Measurements from ENCODE around the gene CLDN15.
A peak's percentile ranks its signal among the peaks of the same experiment; 100 is the strongest.

The CLDN15 gene

DNA sequence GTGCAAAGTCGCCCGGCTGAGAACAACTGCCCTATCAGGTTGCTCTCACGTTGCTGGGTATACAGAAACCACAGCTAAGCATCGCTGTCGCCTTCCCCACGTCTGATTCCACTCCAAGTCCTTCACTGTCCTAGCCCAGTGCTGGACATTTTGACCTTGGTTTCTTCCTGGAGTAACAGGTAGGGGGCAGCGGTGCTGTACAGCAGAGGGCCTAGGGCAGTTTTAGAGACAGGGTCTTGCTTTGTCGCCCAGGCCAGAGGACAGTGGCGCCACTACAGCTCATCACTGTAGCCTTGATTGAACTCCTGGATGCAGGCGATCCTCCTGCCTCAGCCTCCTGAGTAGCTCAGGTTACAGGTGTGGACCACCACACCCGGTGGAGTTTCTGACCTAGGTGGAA lies 2.6 kb downstream of the CLDN15 start:
- 77 to 84% methylated on average over 11 of the region's 11 CpGs for WGBS, 2 experiments (ENCODE audit: insufficient coverage in 2 of 2)
- no peaks in the 10 kb centered on the region for H3K9me3 ChIP-seq (ENCODE audit: control insufficient read depth, low read length)
- H3K4me1 ChIP-seq (ENCODE audit: control insufficient read depth, insufficient read depth, low read length, poor library complexity, severe bottlenecking): peaks cover 33% of the 10 kb centered on the region
- no peak overlapping the region for H3K4me3 ChIP-seq (ENCODE audit: extremely low read depth, insufficient read depth, low read length, poor library complexity, severe bottlenecking)
- no peak overlapping the region for H3K27ac ChIP-seq (ENCODE audit: low read depth, low read length, severe bottlenecking)
- peaks cover 22% of the 10 kb centered on the region for H3K36me3 ChIP-seq (ENCODE audit: control insufficient read depth, insufficient read depth, low read length)

DNA sequence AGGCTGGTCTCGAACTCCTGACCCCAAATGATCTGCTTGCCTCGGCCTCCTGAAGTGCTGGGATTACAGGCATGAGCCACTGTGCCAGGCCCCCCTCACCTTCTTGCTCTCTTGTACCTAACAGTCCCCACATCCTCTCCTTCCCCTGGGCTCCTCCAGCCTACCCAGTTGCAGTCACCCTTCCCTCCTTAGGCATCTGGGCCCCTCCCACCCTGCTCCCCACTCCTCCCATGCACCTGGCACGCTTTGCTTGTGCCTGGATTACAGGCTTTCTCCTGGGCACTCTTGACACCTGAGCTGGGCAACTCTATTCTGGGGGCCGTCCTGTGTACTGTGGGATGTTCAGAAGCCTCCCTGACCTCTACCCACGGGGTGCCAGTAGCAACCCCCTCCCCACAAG lies 3.0 kb downstream of the CLDN15 start:
- no peak overlapping the region for H3K27ac ChIP-seq (ENCODE audit: low read depth, low read length, severe bottlenecking)
- WGBS, 2 experiments (ENCODE audit: insufficient coverage in 2 of 2): 90 to 91% methylated on average over 2 to 5 of the region's 5 CpGs

DNA sequence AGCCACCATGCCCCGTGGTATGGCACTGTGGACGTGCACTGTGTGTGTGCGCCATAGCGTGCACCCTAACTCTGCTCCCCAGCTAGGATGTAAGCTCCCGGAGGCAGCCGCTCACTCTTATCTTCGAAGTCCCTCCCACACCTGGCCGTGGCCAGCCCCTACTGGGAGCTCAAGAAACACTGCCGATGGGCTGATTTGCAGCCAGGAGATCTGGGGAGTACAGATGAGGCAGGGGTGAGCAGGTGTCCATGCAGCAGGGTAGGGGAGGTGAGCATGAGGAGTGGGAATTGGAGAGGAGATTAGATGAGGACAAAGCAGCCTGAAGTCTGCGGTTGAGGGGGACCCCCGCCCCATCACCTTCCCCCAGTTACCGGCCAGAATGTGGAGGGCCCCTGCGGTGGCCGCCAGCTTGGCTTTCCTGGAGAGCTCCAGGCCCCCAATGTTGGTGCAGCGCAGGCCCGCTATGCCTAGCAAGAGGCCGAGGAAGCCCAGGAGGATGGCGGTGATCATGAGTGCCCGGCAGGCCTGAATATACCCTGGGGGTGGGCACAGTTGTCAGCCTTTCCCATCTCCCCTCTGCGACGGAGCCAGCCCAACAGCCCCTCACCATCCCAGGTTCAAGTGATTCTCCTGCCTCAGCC lies 3.6 kb downstream of the CLDN15 start:
- WGBS, 2 experiments (ENCODE audit: insufficient coverage in 2 of 2): 90 to 92% methylated on average over 13 to 21 of the region's 21 CpGs

More for the DNA sequence above, 3.0 kb downstream of the CLDN15 start:
- no peaks in the 10 kb centered on the region for H3K9me3 ChIP-seq (ENCODE audit: control insufficient read depth, low read length)
- peaks cover 18% of the 10 kb centered on the region for H3K36me3 ChIP-seq (ENCODE audit: control insufficient read depth, insufficient read depth, low read length)
- no peak overlapping the region for H3K4me3 ChIP-seq (ENCODE audit: extremely low read depth, insufficient read depth, low read length, poor library complexity, severe bottlenecking)
- H3K4me1 ChIP-seq (ENCODE audit: control insufficient read depth, insufficient read depth, low read length, poor library complexity, severe bottlenecking): peaks cover 29% of the 10 kb centered on the region

DNA sequence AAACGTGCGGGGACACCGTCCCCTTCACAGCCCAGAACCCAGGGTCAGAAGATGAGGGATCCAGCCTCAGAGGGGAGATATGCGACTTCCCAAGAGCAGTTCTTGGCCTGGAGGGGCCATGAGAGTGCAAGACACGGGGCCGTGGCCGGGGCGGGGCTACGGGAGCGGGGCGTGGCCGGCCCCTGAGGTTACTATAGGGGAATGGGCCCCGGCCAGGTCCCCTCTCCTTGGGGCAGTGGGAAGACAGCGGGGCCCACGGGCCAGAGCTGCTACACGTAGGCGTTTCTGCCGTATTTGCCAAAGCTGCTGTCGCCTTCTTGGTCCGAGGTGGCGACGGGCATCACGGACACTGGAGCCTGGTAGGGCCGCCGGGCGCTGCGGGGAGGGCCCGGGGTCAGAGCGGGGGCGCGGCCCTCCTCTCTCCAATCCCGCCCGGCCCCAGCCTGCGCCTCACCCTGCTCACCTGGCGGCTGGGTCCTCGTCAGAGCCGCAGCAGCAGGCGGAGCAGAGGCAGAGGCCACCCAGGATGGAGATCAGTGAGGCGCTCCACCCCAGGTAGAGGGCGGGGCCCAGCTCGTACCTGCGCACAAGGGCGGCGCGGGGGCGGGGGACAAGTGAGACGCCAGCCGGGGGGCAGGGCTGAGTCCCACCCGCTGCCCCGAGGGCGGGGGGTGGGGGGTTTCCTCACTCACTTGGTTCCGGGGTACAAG lies 5.3 kb downstream of the CLDN15 start:
- H3K4me1 ChIP-seq (ENCODE audit: control insufficient read depth, insufficient read depth, low read length, poor library complexity, severe bottlenecking): peaks cover 9% of the 10 kb centered on the region
- peaks cover 12% of the 10 kb centered on the region for H3K36me3 ChIP-seq (ENCODE audit: control insufficient read depth, insufficient read depth, low read length)
- WGBS, 2 experiments (ENCODE audit: insufficient coverage in 2 of 2): 7 to 10% methylated on average over 32 to 35 of the region's 52 CpGs
- no peak overlapping the region for H3K27ac ChIP-seq (ENCODE audit: low read depth, low read length, severe bottlenecking)
- peak overlapping the region; percentile 29 for H3K4me3 ChIP-seq (ENCODE audit: extremely low read depth, insufficient read depth, low read length, poor library complexity, severe bottlenecking)
- H3K9me3 ChIP-seq (ENCODE audit: control insufficient read depth, low read length): no peaks in the 10 kb centered on the region

More for the DNA sequence above, 3.6 kb downstream of the CLDN15 start:
- H3K9me3 ChIP-seq (ENCODE audit: control insufficient read depth, low read length): no peaks in the 10 kb centered on the region
- peaks cover 23% of the 10 kb centered on the region for H3K4me1 ChIP-seq (ENCODE audit: control insufficient read depth, insufficient read depth, low read length, poor library complexity, severe bottlenecking)
- peaks cover 12% of the 10 kb centered on the region for H3K36me3 ChIP-seq (ENCODE audit: control insufficient read depth, insufficient read depth, low read length)
- no peak overlapping the region for H3K27ac ChIP-seq (ENCODE audit: low read depth, low read length, severe bottlenecking)
- H3K4me3 ChIP-seq (ENCODE audit: extremely low read depth, insufficient read depth, low read length, poor library complexity, severe bottlenecking): no peak overlapping the region

DNA sequence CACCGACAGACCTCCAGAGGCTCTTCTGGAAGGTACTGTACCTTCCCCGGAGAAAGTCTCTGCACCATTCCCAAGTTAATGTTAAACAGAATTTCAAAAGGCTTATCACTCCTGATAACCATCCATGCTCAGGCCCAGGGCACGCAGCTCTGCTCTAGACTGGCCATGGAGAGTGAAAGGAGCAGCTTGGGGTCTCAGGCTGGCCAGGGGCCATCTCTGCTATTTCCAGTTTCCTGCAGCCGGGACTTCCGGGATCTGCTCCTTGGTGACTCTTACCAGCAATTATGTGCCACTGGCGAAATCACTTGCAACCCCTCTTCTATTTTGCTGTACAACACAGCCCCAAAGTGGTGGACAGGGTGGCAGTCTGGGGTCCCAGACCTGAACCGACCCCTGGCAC lies 6.0 kb downstream of the CLDN15 start:
- Histone ChIP-seq H3K9me3 (ENCODE audit: control insufficient read depth, low read length) (no peaks in the 10 kb centered on the region), H3K4me1 (ENCODE audit: control insufficient read depth, insufficient read depth, low read length, poor library complexity, severe bottlenecking) (peaks cover 9% of the 10 kb centered on the region), H3K4me3 (ENCODE audit: extremely low read depth, insufficient read depth, low read length, poor library complexity, severe bottlenecking) (no peak overlapping the region), H3K36me3 (ENCODE audit: control insufficient read depth, insufficient read depth, low read length) (peaks cover 11% of the 10 kb centered on the region), H3K27ac (ENCODE audit: low read depth, low read length, severe bottlenecking) (no peak overlapping the region)
- WGBS, 2 experiments (ENCODE audit: insufficient coverage in 2 of 2): 85 to 93% methylated on average over 4 to 5 of the region's 7 CpGs

DNA sequence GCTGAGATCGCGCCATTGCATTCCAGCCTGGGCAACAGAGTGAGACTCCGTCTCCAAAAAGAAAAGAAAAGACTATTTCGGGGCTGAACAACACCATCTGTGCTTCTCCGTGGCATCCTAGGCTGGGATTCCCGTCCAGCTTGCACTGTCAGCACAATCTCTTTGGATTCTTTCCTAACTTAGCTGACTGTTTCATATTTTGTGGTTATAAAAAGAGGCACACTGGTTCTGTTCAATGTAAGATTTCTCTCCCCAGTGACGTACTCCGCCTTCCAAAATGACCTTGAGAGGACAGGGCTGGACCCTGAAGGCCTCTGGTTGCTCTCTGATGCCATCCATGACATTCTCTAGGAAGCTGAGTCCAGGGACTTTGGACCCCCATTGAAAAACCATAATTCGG lies 10.9 kb downstream of the CLDN15 start:
- no peak overlapping the region for H3K4me3 ChIP-seq (ENCODE audit: extremely low read depth, insufficient read depth, low read length, poor library complexity, severe bottlenecking)
- peaks cover 7% of the 10 kb centered on the region for H3K4me1 ChIP-seq (ENCODE audit: control insufficient read depth, insufficient read depth, low read length, poor library complexity, severe bottlenecking)
- 97 to 98% methylated on average over 8 to 9 of the region's 9 CpGs for WGBS, 2 experiments (ENCODE audit: insufficient coverage in 2 of 2)
- H3K36me3 ChIP-seq (ENCODE audit: control insufficient read depth, insufficient read depth, low read length): peaks cover 46% of the 10 kb centered on the region
- H3K9me3 ChIP-seq (ENCODE audit: control insufficient read depth, low read length): no peaks in the 10 kb centered on the region
- H3K27ac ChIP-seq (ENCODE audit: low read depth, low read length, severe bottlenecking): no peak overlapping the region

DNA sequence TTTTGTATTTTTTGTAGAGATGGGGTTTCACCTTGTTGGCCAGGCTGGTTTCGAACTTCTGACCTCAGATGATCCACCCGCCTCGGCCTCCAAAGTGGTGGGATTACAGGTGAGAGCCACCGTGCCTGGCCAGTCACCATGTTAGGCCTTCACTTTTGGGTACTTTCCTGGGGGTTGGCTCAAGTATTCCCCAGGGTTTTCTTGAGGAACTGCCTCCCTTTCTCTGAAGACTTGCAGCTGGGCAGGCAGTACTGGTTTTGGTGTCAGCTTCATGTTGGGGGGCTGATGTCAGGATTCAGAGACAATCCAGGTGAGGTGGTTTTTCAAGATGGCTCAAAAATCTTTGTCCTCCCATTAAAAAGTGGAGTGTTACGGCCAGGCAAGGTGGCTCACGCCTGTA lies 12.0 kb downstream of the CLDN15 start:
- Histone ChIP-seq H3K27ac (ENCODE audit: low read depth, low read length, severe bottlenecking) (no peak overlapping the region), H3K4me3 (ENCODE audit: extremely low read depth, insufficient read depth, low read length, poor library complexity, severe bottlenecking) (no peak overlapping the region), H3K4me1 (ENCODE audit: control insufficient read depth, insufficient read depth, low read length, poor library complexity, severe bottlenecking) (peaks cover 5% of the 10 kb centered on the region), H3K36me3 (ENCODE audit: control insufficient read depth, insufficient read depth, low read length) (peaks cover 55% of the 10 kb centered on the region), H3K9me3 (ENCODE audit: control insufficient read depth, low read length) (no peaks in the 10 kb centered on the region)
- 85 to 91% methylated on average over 4 of the region's 6 CpGs for whole genome bisulfite sequencing, 2 experiments (ENCODE audit: insufficient coverage in 2 of 2)

DNA sequence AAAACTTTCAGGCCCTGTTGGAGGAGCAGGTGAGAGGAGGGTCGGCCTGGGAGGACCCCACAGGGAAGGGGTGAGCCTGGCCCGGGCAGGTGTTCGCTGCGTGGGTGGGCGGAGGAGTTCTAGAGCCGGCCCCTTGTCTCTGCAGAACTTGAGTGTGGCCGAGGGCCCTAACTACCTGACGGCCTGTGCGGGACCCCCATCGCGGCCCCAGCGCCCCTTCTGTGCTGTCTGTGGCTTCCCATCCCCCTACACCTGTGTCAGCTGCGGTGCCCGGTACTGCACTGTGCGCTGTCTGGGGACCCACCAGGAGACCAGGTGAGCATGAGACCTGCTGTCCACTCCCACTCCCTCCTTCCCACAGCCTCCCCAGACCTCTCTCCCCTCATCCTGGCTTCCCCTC lies 14.1 kb downstream of the CLDN15 start:
- no peak overlapping the region for H3K4me3 ChIP-seq (ENCODE audit: extremely low read depth, insufficient read depth, low read length, poor library complexity, severe bottlenecking)
- H3K36me3 ChIP-seq (ENCODE audit: control insufficient read depth, insufficient read depth, low read length): peaks cover 58% of the 10 kb centered on the region
- peaks cover 11% of the 10 kb centered on the region for H3K4me1 ChIP-seq (ENCODE audit: control insufficient read depth, insufficient read depth, low read length, poor library complexity, severe bottlenecking)
- 95 to 97% methylated on average over 11 to 15 of the region's 15 CpGs for WGBS, 2 experiments (ENCODE audit: insufficient coverage in 2 of 2)
- H3K27ac ChIP-seq (ENCODE audit: low read depth, low read length, severe bottlenecking): no peak overlapping the region
- no peaks in the 10 kb centered on the region for H3K9me3 ChIP-seq (ENCODE audit: control insufficient read depth, low read length)

DNA sequence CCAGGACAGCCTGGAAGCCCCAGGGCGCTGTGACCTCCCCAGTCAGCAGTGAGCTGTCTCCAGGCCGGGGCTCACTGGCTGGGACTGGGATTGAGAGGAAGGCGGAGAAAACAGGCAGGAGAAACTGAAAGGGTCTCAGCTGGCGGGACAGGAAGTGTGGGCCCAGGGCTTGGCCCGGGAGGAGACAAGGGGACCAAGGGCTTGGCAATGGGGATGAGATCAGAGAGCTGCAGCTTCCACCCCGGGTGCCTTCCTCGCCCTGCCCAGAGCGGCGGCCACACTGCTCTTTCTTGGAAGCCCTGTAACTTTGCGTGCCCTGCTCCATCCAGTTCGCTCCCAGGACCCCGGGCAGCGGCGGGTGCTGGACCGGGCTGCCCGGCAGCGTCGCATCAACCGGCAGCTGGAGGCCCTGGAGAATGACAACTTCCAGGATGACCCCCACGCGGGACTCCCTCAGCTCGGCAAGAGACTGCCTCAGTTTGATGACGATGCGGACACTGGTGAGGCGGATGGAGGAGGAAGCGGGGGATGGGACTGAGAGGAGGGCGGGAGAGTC lies 15.2 kb downstream of the CLDN15 start:
- no peak overlapping the region for H3K4me3 ChIP-seq (ENCODE audit: extremely low read depth, insufficient read depth, low read length, poor library complexity, severe bottlenecking)
- peaks cover 11% of the 10 kb centered on the region for H3K4me1 ChIP-seq (ENCODE audit: control insufficient read depth, insufficient read depth, low read length, poor library complexity, severe bottlenecking)
- WGBS, 2 experiments (ENCODE audit: insufficient coverage in 2 of 2): 88 to 93% methylated on average over 26 to 27 of the region's 27 CpGs
- no peak overlapping the region for H3K27ac ChIP-seq (ENCODE audit: low read depth, low read length, severe bottlenecking)
- H3K9me3 ChIP-seq (ENCODE audit: control insufficient read depth, low read length): no peaks in the 10 kb centered on the region
- H3K36me3 ChIP-seq (ENCODE audit: control insufficient read depth, insufficient read depth, low read length): peaks cover 54% of the 10 kb centered on the region

DNA sequence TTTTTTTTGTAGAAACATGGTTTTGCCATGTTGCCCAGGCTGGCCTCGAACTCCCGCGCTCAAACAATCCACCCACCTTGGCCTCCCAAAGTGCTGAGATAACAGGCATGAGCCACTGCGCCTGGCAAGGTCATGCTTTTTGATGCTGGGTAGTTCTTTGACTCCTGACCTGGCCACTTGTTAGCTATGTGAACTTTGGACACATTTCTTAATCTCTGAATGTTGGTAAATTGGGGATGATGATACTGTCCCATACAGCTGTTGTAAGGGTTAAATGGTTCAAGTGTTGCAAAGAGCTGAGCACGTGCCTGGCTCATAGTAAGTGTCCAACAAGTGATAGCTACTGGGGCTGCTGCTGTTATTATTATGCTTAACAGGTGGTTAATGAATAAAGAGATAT lies 17.3 kb downstream of the CLDN15 start:
- 94 to 100% methylated on average over 5 of the region's 5 CpGs for WGBS, 2 experiments (ENCODE audit: insufficient coverage in 2 of 2)
- Histone ChIP-seq H3K4me3 (ENCODE audit: extremely low read depth, insufficient read depth, low read length, poor library complexity, severe bottlenecking) (no peak overlapping the region), H3K36me3 (ENCODE audit: control insufficient read depth, insufficient read depth, low read length) (peaks cover 51% of the 10 kb centered on the region), H3K4me1 (ENCODE audit: control insufficient read depth, insufficient read depth, low read length, poor library complexity, severe bottlenecking) (peaks cover 19% of the 10 kb centered on the region), H3K9me3 (ENCODE audit: control insufficient read depth, low read length) (no peaks in the 10 kb centered on the region), H3K27ac (ENCODE audit: low read depth, low read length, severe bottlenecking) (no peak overlapping the region)
